CD14-positive monocyte (primary cell): Measurements from ENCODE around the gene RASD2. TPM values are rescaled to one million over a fixed set of nuclear protein-coding genes. Genes with fewer than 3 reads are reported as not detected.

Experiments used
- DNase-seq, 3 donors: peaks; one replicate each; pipeline ENCODE4 v3.0.0-alpha.2; 2011 to 2022
- H2AFZ ChIP-seq: 2 replicates; pipeline ENCODE4 v1.6.0; 2012; ENCODE audit warnings: mild to moderate bottlenecking, low read depth, low read length, inconsistent platforms; ENCODE audit not compliant: insufficient read depth, poor library complexity, severe bottlenecking
- H3K27ac ChIP-seq, 2 donors: 1 replicate in 1 of 2; 2 replicates in 1 of 2; pipeline ENCODE4 v1.5.1; 2012 to 2013; ENCODE audit warnings: low read length in 2 of 2, control low read depth in 1 of 2, inconsistent platforms in 1 of 2, low read depth in 1 of 2, mild to moderate bottlenecking in 1 of 2
- H3K27me3 ChIP-seq, 2 donors: one replicate each; pipeline versions ENCODE4 v1.6.0 to v1.6.1; 2011 to 2013; ENCODE audit warnings: low read length in 2 of 2; ENCODE audit not compliant: control insufficient read depth in 2 of 2, insufficient read depth in 2 of 2
- H3K36me3 ChIP-seq, 2 donors: replicated peaks in 1 of 2; 1 replicate in 1 of 2; 2 replicates in 1 of 2; pipeline versions ENCODE4 v1.5.1 to v1.6.1; 2012 to 2013; ENCODE audit warnings: low read length in 2 of 2, control low read depth in 1 of 2, inconsistent platforms in 1 of 2, mild to moderate bottlenecking in 1 of 2; ENCODE audit not compliant: insufficient read depth in 2 of 2, control insufficient read depth in 1 of 2
- H3K4me1 ChIP-seq, 2 donors: 1 replicate in 1 of 2; 2 replicates in 1 of 2; pipeline versions ENCODE4 v1.5.1 to v1.6.1; 2012 to 2013; ENCODE audit warnings: low read length in 2 of 2, control low read depth in 1 of 2, inconsistent platforms in 1 of 2, mild to moderate bottlenecking in 1 of 2, moderate library complexity in 1 of 2; ENCODE audit not compliant: insufficient read depth in 2 of 2, control insufficient read depth in 1 of 2
- H3K4me2 ChIP-seq: replicated peaks from 2 replicates; pipeline ENCODE3; 2012; ENCODE audit warnings: low read length, moderate library complexity, mild to moderate bottlenecking; ENCODE audit not compliant: poor library complexity, severe bottlenecking; ENCODE audit errors: extremely low read depth
- H3K4me3 ChIP-seq, 3 experiments: fragments of 200-600 bp in 1 of 3; sonication (generic) in 1 of 3; replicated peaks in 1 of 3; 1 replicate in 2 of 3; 2 replicates in 1 of 3; pipeline ENCODE4 v1.5.1; 2011 to 2013; ENCODE audit warnings: low read length in 3 of 3, mild to moderate bottlenecking in 3 of 3, control low read depth in 2 of 3, low read depth in 2 of 3, inconsistent platforms in 1 of 3, moderate library complexity in 1 of 3
- H3K79me2 ChIP-seq: 2 replicates; pipeline ENCODE4 v1.6.0; 2012; ENCODE audit warnings: mild to moderate bottlenecking, control low read depth, inconsistent platforms, low read length, moderate library complexity; ENCODE audit not compliant: insufficient read depth
- H3K9ac ChIP-seq: 2 replicates; pipeline ENCODE4 v1.6.0; 2017; ENCODE audit warnings: low read length, mild to moderate bottlenecking; ENCODE audit not compliant: insufficient read depth, poor library complexity, severe bottlenecking
- H3K9me3 ChIP-seq, 2 donors: replicated peaks in 1 of 2; 1 replicate in 1 of 2; 2 replicates in 1 of 2; pipeline versions ENCODE4 v1.5.1 to v1.6.1; 2012 to 2013; ENCODE audit warnings: low read length in 2 of 2, control low read depth in 1 of 2; ENCODE audit not compliant: control insufficient read depth in 1 of 2, insufficient read depth in 1 of 2
- H4K20me1 ChIP-seq: 2 replicates; pipeline ENCODE4 v1.6.0; 2012; ENCODE audit warnings: mild to moderate bottlenecking, low read length, control low read depth, moderate library complexity; ENCODE audit not compliant: insufficient read depth
- H3K27ac Mint-ChIP-seq, 7 donors: one replicate each; pipeline ENCODE4 v1.8.0; 2020; ENCODE audit warnings: mild to moderate bottlenecking in 7 of 7, mixed read lengths in 7 of 7, moderate library complexity in 6 of 7, inconsistent platforms in 2 of 7
- H3K27me3 Mint-ChIP-seq, 3 donors: one replicate each; pipeline ENCODE4 v1.8.0; 2021 to 2022; ENCODE audit warnings: low read depth in 3 of 3, mild to moderate bottlenecking in 3 of 3, mixed read lengths in 3 of 3, moderate library complexity in 3 of 3, inconsistent platforms in 1 of 3
- H3K36me3 Mint-ChIP-seq, 2 donors: one replicate each; pipeline ENCODE4 v1.8.0; 2020; ENCODE audit warnings: mixed read lengths in 2 of 2, inconsistent platforms in 1 of 2, mild to moderate bottlenecking in 1 of 2
- H3K4me1 Mint-ChIP-seq: one replicate; pipeline ENCODE4 v1.8.0; 2020; ENCODE audit warnings: mild to moderate bottlenecking, mixed read lengths
- H3K4me3 Mint-ChIP-seq, 2 donors: one replicate each; pipeline ENCODE4 v1.8.0; 2020; ENCODE audit warnings: mild to moderate bottlenecking in 2 of 2, mixed read lengths in 2 of 2, moderate library complexity in 1 of 2
- H3K9me3 Mint-ChIP-seq, 7 donors: one replicate each; pipeline ENCODE4 v1.8.0; 2020 to 2022; ENCODE audit warnings: mixed read lengths in 7 of 7, mild to moderate bottlenecking in 6 of 7, moderate library complexity in 6 of 7, inconsistent platforms in 2 of 7
- WGBS: methylation state at CpG from one replicate; pipeline ENCODE4 v1.1.5; 2013; ENCODE audit warnings: missing lambda C conversion rate; ENCODE audit not compliant: insufficient coverage; 5-methylcytosine and 5-hydroxymethylcytosine counted together
- intact Hi-C, 2 donors: fragments of 100-400 bp; cut with micrococcal nuclease; formaldehyde crosslinking; loops; one replicate each; pipeline versions ENCODE4 v1.15.0 to v1.15.1; 2023
- polyA plus RNA-seq, 3 donors: library from polyadenylated mRNA; depleted of rRNA in 1 of 3; unstranded in 2 of 3; stranded (reverse) in 1 of 3; fragments of 300-500 nt in 2 of 3; fragments of >200 nt in 1 of 3; fragmentation: Illumina TruSeq in 2 of 3; gene quantifications; 1 replicate in 2 of 3; 2 replicates in 1 of 3; pipeline ENCODE4 v1.2.3, GENCODE V29; 2012 to 2021
- TF ChIP-seq, protein P1 (sequence below): fragments of 200-600 bp; IDR thresholded peaks from one replicate; pipeline ENCODE4 v1.8.0; 2022; ENCODE audit warnings: antibody characterized with exemption, mild to moderate bottlenecking

Gene RASD2
- polyA plus RNA-seq, 3 donors, result 0.29 TPM; not detected in 2

DNA sequence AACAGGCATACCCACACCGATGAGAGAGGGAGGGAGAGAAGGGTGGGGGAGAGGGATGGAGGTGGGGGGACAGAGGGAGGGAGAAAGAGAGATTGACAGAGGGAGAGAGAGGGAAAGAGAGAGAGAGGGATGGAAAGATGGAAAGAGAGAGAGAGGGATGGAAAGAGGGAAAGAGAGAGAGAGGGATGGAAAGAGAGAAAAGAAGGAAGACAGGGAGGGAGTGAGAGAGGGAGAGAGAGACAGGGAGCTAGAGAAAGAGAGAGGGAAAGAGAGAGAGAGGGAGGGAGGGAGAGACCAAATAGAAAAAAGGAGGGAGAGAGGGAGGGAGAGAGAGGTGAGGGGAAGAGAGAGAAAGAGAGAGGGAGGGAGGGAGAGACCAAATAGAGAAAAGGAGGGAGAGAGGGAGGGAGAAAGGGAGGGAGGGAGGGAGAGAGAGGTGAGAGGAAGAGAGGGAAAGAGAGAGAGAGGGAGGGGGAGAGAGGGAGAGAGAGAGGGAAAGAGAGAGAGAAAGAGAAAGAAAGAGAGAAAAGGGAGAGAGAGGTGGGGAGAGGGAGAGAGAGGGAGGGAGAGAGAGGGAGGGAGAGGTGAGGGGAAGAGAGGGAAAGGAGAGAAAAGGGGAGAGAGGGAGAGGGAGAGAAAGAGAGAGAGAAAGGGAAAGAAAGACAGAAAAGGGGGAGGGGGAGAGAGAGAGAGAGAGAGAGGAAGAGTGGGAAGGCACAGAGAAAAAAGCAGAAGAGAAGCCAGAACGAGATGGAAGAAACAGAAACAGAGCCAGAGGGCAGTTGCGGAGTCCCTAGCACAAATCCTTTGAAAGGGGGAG is 52.6 kb downstream of the RASD2 start:
- Histone ChIP-seq H3K27ac (no peak overlapping the region), H3K9me3 (no peaks in the 10 kb centered on the region), H3K36me3 (no peaks in the 10 kb centered on the region), H3K79me2 (no peaks in the 10 kb centered on the region), H3K4me2 (peak overlapping the region; percentile 6), H3K27me3 (no peaks in the 10 kb centered on the region), H2AFZ (no peak overlapping the region), H3K4me3 (no peak overlapping the region), H3K4me1 (peaks cover 23 to 28% of the 10 kb centered on the region in 2 donors), H4K20me1 (no peaks in the 10 kb centered on the region), H3K9ac (no peak overlapping the region)
- Mint-ChIP-seq H3K4me3 (no peak overlapping the region), H3K4me1 (peaks cover 27% of the 10 kb centered on the region), H3K27ac (peak overlapping the region in 1 of 7 donors; percentile 58), H3K36me3 (no peaks in the 10 kb centered on the region), H3K9me3 (no peaks in the 10 kb centered on the region), H3K27me3 (peaks cover 5 to 10% (median 6%) of the 10 kb centered on the region in 3 donors)
- TF ChIP-seq, protein P1, sequence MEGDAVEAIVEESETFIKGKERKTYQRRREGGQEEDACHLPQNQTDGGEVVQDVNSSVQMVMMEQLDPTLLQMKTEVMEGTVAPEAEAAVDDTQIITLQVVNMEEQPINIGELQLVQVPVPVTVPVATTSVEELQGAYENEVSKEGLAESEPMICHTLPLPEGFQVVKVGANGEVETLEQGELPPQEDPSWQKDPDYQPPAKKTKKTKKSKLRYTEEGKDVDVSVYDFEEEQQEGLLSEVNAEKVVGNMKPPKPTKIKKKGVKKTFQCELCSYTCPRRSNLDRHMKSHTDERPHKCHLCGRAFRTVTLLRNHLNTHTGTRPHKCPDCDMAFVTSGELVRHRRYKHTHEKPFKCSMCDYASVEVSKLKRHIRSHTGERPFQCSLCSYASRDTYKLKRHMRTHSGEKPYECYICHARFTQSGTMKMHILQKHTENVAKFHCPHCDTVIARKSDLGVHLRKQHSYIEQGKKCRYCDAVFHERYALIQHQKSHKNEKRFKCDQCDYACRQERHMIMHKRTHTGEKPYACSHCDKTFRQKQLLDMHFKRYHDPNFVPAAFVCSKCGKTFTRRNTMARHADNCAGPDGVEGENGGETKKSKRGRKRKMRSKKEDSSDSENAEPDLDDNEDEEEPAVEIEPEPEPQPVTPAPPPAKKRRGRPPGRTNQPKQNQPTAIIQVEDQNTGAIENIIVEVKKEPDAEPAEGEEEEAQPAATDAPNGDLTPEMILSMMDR, result no peak
- no peak for DNase-seq
- intact Hi-C loops, result no loop called here
- 61% methylated on average over 3 of the region's 3 CpGs for WGBS

- no peaks in the 10 kb centered on the region for H3K36me3 ChIP-seq
- Mint-ChIP-seq H3K4me3 (no peak overlapping the region), H3K36me3 (no peaks in the 10 kb centered on the region)
These were observed 53.4 kb downstream of the RASD2 start for GRCh38 chr22:35593891-35594470.

More at GRCh38 chr22:35593891-35594470, 53.4 kb downstream of the RASD2 start:
- H3K27ac ChIP-seq, result no peak overlapping the region
- no peak overlapping the region for H2AFZ ChIP-seq
- H3K27me3 ChIP-seq, result no peaks in the 10 kb centered on the region
- WGBS, result 89% methylated on average over 8 of the region's 14 CpGs
- Mint-ChIP-seq H3K27me3 (peaks cover 6 to 9% (median 7%) of the 10 kb centered on the region in 3 donors), H3K27ac (peak overlapping the region in 1 of 7 donors; percentile 59), H3K9me3 (no peaks in the 10 kb centered on the region), H3K4me1 (peaks cover 22% of the 10 kb centered on the region)
- H3K79me2 ChIP-seq, result no peaks in the 10 kb centered on the region
- H3K9me3 ChIP-seq, result no peaks in the 10 kb centered on the region
- H3K9ac ChIP-seq, result no peak overlapping the region
- H3K4me3 ChIP-seq, result no peak overlapping the region
- peak overlapping the region; percentile 6 for H3K4me2 ChIP-seq
- TF ChIP-seq, protein P1, result no peak
- peaks cover 21 to 30% of the 10 kb centered on the region in 2 donors for H3K4me1 ChIP-seq
- no peak for DNase-seq
- H4K20me1 ChIP-seq, result no peaks in the 10 kb centered on the region
- intact Hi-C loops, result no loop called here
